Chondrocyte (in vitro differentiated cells): ENCODE results near the gene STRIT1. TPM values are rescaled to one million over a fixed set of nuclear protein-coding genes. Genes with fewer than 3 reads are reported as not detected.

ENCODE experiments used
- DNase-seq: peaks from one replicate; pipeline ENCODE4 v3.0.0; 2021; ENCODE audit warnings: mixed read lengths, low spot score
- H3K27ac Mint-ChIP-seq: one replicate; pipeline ENCODE4 v1.8.0; 2021; ENCODE audit warnings: mild to moderate bottlenecking, moderate library complexity, mixed read lengths; ENCODE audit not compliant: unreplicated experiment
- H3K27me3 Mint-ChIP-seq: 2 replicates; pipeline ENCODE4 v1.8.0; 2021; ENCODE audit warnings: low read depth, mixed read lengths
- H3K36me3 Mint-ChIP-seq: 2 replicates; pipeline ENCODE4 v1.8.0; 2021; ENCODE audit warnings: low read depth, mixed read lengths
- H3K4me1 Mint-ChIP-seq: 2 replicates; pipeline ENCODE4 v1.8.0; 2021; ENCODE audit warnings: low read depth, mild to moderate bottlenecking, mixed read lengths
- H3K4me3 Mint-ChIP-seq: one replicate; pipeline ENCODE4 v1.8.0; 2021; ENCODE audit warnings: mild to moderate bottlenecking, moderate library complexity, mixed read lengths; ENCODE audit not compliant: unreplicated experiment
- H3K9me3 Mint-ChIP-seq: 2 replicates; pipeline ENCODE4 v1.8.0; 2021; ENCODE audit warnings: low read depth, mixed read lengths
- CTCF ChIP-seq: fragments of 200-600 bp; sonication (generic); IDR thresholded peaks from 2 replicates; pipeline ENCODE4 v1.5.0; 2021; ENCODE audit warnings: antibody characterized with exemption, mild to moderate bottlenecking, moderate library complexity
- total RNA-seq: library from RNA; stranded (reverse); gene quantifications from 3 replicates; pipeline ENCODE4 v1.2.1, GENCODE V29; 2021

Gene STRIT1
- total RNA-seq, 1 donor from 2014 or later = not detected

GRCh38 chr3:155308831-155309230 lies 15.3 kb upstream of the STRIT1 start:
- no peak for TF ChIP-seq CTCF
- Mint-ChIP-seq H3K27me3 (no peaks in the 10 kb centered on the region), H3K9me3 (no peaks in the 10 kb centered on the region), H3K27ac (no peak overlapping the region), H3K4me1 (peaks cover 10% of the 10 kb centered on the region), H3K4me3 (no peak overlapping the region), H3K36me3 (no peaks in the 10 kb centered on the region)
- no peak for DNase-seq

- Mint-ChIP-seq H3K4me3 (no peak overlapping the region), H3K9me3 (no peaks in the 10 kb centered on the region), H3K4me1 (peaks cover 14% of the 10 kb centered on the region), H3K36me3 (no peaks in the 10 kb centered on the region), H3K27me3 (no peaks in the 10 kb centered on the region), H3K27ac (no peak overlapping the region)
- TF ChIP-seq CTCF = no peak
- no peak for DNase-seq
Measured at GRCh38 chr3:155307183-155307582, 13.7 kb upstream of the STRIT1 start.

GRCh38 chr3:155304394-155304793 lies 10.9 kb upstream of the STRIT1 start:
- H3K27me3 Mint-ChIP-seq = no peaks in the 10 kb centered on the region
- no peak overlapping the region for H3K4me3 Mint-ChIP-seq
- no peak for TF ChIP-seq CTCF
- no peak for DNase-seq
- H3K4me1 Mint-ChIP-seq = peaks cover 14% of the 10 kb centered on the region
- H3K36me3 Mint-ChIP-seq = no peaks in the 10 kb centered on the region
- H3K9me3 Mint-ChIP-seq = no peaks in the 10 kb centered on the region
- H3K27ac Mint-ChIP-seq = no peak overlapping the region

- Mint-ChIP-seq H3K27ac (no peak overlapping the region), H3K9me3 (no peaks in the 10 kb centered on the region), H3K27me3 (no peaks in the 10 kb centered on the region), H3K4me3 (no peak overlapping the region), H3K4me1 (peaks cover 14% of the 10 kb centered on the region), H3K36me3 (no peaks in the 10 kb centered on the region)
- no peak for TF ChIP-seq CTCF
- DNase-seq = no peak
Measured at GRCh38 chr3:155303540-155304097, 10.1 kb upstream of the STRIT1 start.

GRCh38 chr3:155302891-155303290 lies 9.4 kb upstream of the STRIT1 start:
- no peak for TF ChIP-seq CTCF
- no peak for DNase-seq

More at GRCh38 chr3:155302891-155303290, 9.4 kb upstream of the STRIT1 start:
- Mint-ChIP-seq H3K36me3 (peaks cover 1% of the 10 kb centered on the region), H3K4me1 (peaks cover 14% of the 10 kb centered on the region), H3K9me3 (peaks cover 2% of the 10 kb centered on the region), H3K27me3 (no peaks in the 10 kb centered on the region), H3K27ac (no peak overlapping the region), H3K4me3 (no peak overlapping the region)
